ENCODE data around the gene DBI.

- no peak for TF ChIP-seq CTCF (IDR thresholded peaks at IDR 0.05)
- TF ChIP-seq GATA2 (CRISPR knock-in tag; IDR thresholded peaks at IDR 0.05): no peak
- no peak for TF ChIP-seq ZBTB33 (IDR thresholded peaks at IDR 0.05; ENCODE audit: borderline replicate concordance, low read depth)
- no peak for TF ChIP-seq YY1 (IDR thresholded peaks at IDR 0.05; ENCODE audit: low read depth)
- no peak for TF ChIP-seq MAX (IDR thresholded peaks at IDR 0.05; ENCODE audit: low read depth)
- TF ChIP-seq USF1 (IDR thresholded peaks at IDR 0.05; ENCODE audit: borderline replicate concordance, low read depth): no peak
- TF ChIP-seq RFX5 (IDR thresholded peaks at IDR 0.05; ENCODE audit: low read length): no peak
Measured at GRCh38 chr2:119350311-119350998, 16.3 kb upstream of the DBI start.

Data from SK-N-SH (cell line).